ENCODE data around the gene APP.

GRCh38 chr21:25965951-25966707 lies 204.4 kb downstream of the APP start:
- TF ChIP-seq CTCF (IDR thresholded peaks at IDR 0.05): no peak
- no peak for TF ChIP-seq JAZF1 (CRISPR knock-in tag; IDR thresholded peaks at IDR 0.05)
- TF ChIP-seq FOXJ3 (CRISPR knock-in tag; IDR thresholded peaks at IDR 0.05; ENCODE audit: borderline replicate concordance): no peak
- TF ChIP-seq IRF2 (CRISPR knock-in tag; IDR thresholded peaks at IDR 0.05; ENCODE audit: borderline replicate concordance, low read depth): no peak
- TF ChIP-seq GABPB1 (CRISPR knock-in tag; IDR thresholded peaks at IDR 0.05): no peak
- no peak for TF ChIP-seq MAX (CRISPR knock-in tag; IDR thresholded peaks at IDR 0.05)
- TF ChIP-seq USF1 (CRISPR knock-in tag; IDR thresholded peaks at IDR 0.05): no peak
- TF ChIP-seq NFYB (CRISPR knock-in tag; conservative IDR thresholded peaks at IDR 0.05; ENCODE audit: low read depth): no peak
- no peak for TF ChIP-seq ATF2 (CRISPR knock-in tag; IDR thresholded peaks at IDR 0.05; ENCODE audit: borderline replicate concordance, low read depth)
- TF ChIP-seq ARID4B (CRISPR knock-in tag; IDR thresholded peaks at IDR 0.05; ENCODE audit: borderline replicate concordance): no peak
- no peak for TF ChIP-seq PRDM15 (CRISPR knock-in tag; IDR thresholded peaks at IDR 0.05)
- no peak for TF ChIP-seq CBFB (CRISPR knock-in tag; IDR thresholded peaks at IDR 0.05; ENCODE audit: low read depth)
